IMR-90 (cell line): ENCODE data around the gene FFAR2. TPM values are rescaled to one million over a fixed set of nuclear protein-coding genes. Genes with fewer than 3 reads are reported as not detected.

Experiments
- ATAC-seq: fragments of 200-7000 bp; cut with Tn5 transposase; 2 replicates; pipeline ENCODE4 v1.9.1; 2020; ENCODE audit warnings: low read depth, mild to moderate bottlenecking, moderate library complexity
- BruUV-seq: library from RNA; stranded (reverse); fragments of 400-500 nt; replicated peaks from 2 replicates; lab custom pipeline; 2021; lab: Mats Ljungman, UMichigan
- CTCF ChIA-PET: fragments of 300-600 bp; formaldehyde crosslinking; extraction: SDS; loops from one replicate; lab custom pipeline; 2021; ENCODE audit warnings: antibody characterized with exemption; lab: Yijun Ruan, JAX
- POLR2A ChIA-PET: fragments of 300-600 bp; sonication (Branson Sonifier 250); formaldehyde crosslinking; loops from one replicate; lab custom pipeline; 2022; ENCODE audit warnings: antibody characterized with exemption; ENCODE audit not compliant: unreplicated experiment; lab: Charles Lee
- DNase-seq: peaks from one replicate; pipeline ENCODE4 v3.0.0; 2013
- H2AFZ ChIP-seq: replicated peaks from 2 replicates; pipeline ENCODE3; 2013; ENCODE audit warnings: low read length, mild to moderate bottlenecking; ENCODE audit not compliant: poor library complexity
- H2AK5ac ChIP-seq: 2 replicates; pipeline ENCODE4 v1.6.1; 2013; ENCODE audit warnings: low read depth, low read length, inconsistent platforms
- H2AK9ac ChIP-seq: replicated peaks from 2 replicates; pipeline ENCODE3; 2013; ENCODE audit warnings: mild to moderate bottlenecking, low read depth, low read length, moderate library complexity; ENCODE audit not compliant: poor library complexity
- H2BK120ac ChIP-seq: 2 replicates; pipeline ENCODE4 v1.6.1; 2013; ENCODE audit warnings: low read depth, low read length, inconsistent platforms
- H2BK15ac ChIP-seq: 3 replicates; pipeline ENCODE4 v1.6.1; 2013; ENCODE audit warnings: low read depth, low read length, inconsistent platforms
- H2BK20ac ChIP-seq: 2 replicates; pipeline ENCODE4 v1.6.1; 2013; ENCODE audit warnings: low read depth, mild to moderate bottlenecking, inconsistent platforms, low read length, moderate library complexity
- H2BK5ac ChIP-seq: 2 replicates; pipeline ENCODE4 v1.6.1; 2013; ENCODE audit warnings: mild to moderate bottlenecking, low read depth, low read length, inconsistent platforms; ENCODE audit not compliant: poor library complexity, severe bottlenecking
- H3K14ac ChIP-seq: replicated peaks from 2 replicates; pipeline ENCODE4 v1.6.1; 2013; ENCODE audit warnings: low read depth, low read length, inconsistent platforms
- H3K18ac ChIP-seq: 2 replicates; pipeline ENCODE4 v1.6.1; 2013; ENCODE audit warnings: low read depth, low read length, control low read depth
- H3K23ac ChIP-seq: 2 replicates; pipeline ENCODE4 v1.6.1; 2013; ENCODE audit warnings: low read depth, low read length, inconsistent platforms
- H3K27ac ChIP-seq: 2 replicates; pipeline ENCODE4 v1.5.1; 2013; ENCODE audit warnings: mild to moderate bottlenecking, control low read depth, low read length; ENCODE audit not compliant: insufficient read depth
- H3K27me3 ChIP-seq: 2 replicates; pipeline ENCODE4 v1.6.1; 2013; ENCODE audit warnings: low read length; ENCODE audit not compliant: control insufficient read depth, insufficient read depth
- H3K36me3 ChIP-seq: 2 replicates; pipeline ENCODE4 v1.6.1; 2013; ENCODE audit warnings: low read length, mixed read lengths; ENCODE audit not compliant: control insufficient read depth, insufficient read depth
- H3K4ac ChIP-seq: 2 replicates; pipeline ENCODE4 v1.6.1; 2013; ENCODE audit warnings: low read depth, low read length, inconsistent platforms
- H3K4me1 ChIP-seq: 2 replicates; pipeline ENCODE4 v1.6.1; 2013; ENCODE audit warnings: low read length, mixed read lengths; ENCODE audit not compliant: control insufficient read depth, insufficient read depth
- H3K4me2 ChIP-seq: 2 replicates; pipeline ENCODE4 v1.6.1; 2013; ENCODE audit warnings: low read depth, mild to moderate bottlenecking, control low read depth, low read length, moderate library complexity
- H3K4me3 ChIP-seq: 2 replicates; pipeline ENCODE4 v1.5.1; 2013; ENCODE audit warnings: low read depth, mild to moderate bottlenecking, control low read depth, low read length, moderate library complexity; ENCODE audit not compliant: insufficient read depth
- H3K56ac ChIP-seq: 2 replicates; pipeline ENCODE4 v1.6.1; 2013; ENCODE audit warnings: low read length, inconsistent platforms; ENCODE audit not compliant: insufficient read depth; ENCODE audit errors: extremely low read depth
- H3K79me1 ChIP-seq, 2 experiments: 2 replicates each; pipeline ENCODE4 v1.6.1; 2013; ENCODE audit warnings: low read length in 2 of 2, inconsistent platforms in 1 of 2, low read depth in 1 of 2
- H3K9ac ChIP-seq: 2 replicates; pipeline ENCODE4 v1.6.1; 2013; ENCODE audit warnings: low read depth, low read length, control low read depth
- H3K9me1 ChIP-seq: 2 replicates; pipeline ENCODE4 v1.6.1; 2013; ENCODE audit warnings: low read length, inconsistent platforms; ENCODE audit not compliant: insufficient read depth
- H3K9me3 ChIP-seq: 2 replicates; pipeline ENCODE4 v1.6.1; 2013; ENCODE audit warnings: low read length; ENCODE audit not compliant: control insufficient read depth, insufficient read depth
- H4K20me1 ChIP-seq: 2 replicates; pipeline ENCODE4 v1.6.1; 2013; ENCODE audit warnings: low read length, inconsistent platforms; ENCODE audit not compliant: insufficient read depth
- H4K5ac ChIP-seq: 2 replicates; pipeline ENCODE4 v1.6.1; 2013; ENCODE audit warnings: mild to moderate bottlenecking, low read depth, low read length, control low read depth
- H4K8ac ChIP-seq, 2 experiments: 2 replicates each; pipeline ENCODE4 v1.6.1; 2013; ENCODE audit warnings: low read depth in 2 of 2, low read length in 2 of 2, control low read depth in 1 of 2, inconsistent platforms in 1 of 2
- H4K91ac ChIP-seq: 2 replicates; pipeline ENCODE4 v1.6.1; 2013; ENCODE audit warnings: low read depth, low read length, inconsistent platforms; ENCODE audit not compliant: insufficient read depth
- BHLHE40 ChIP-seq: fragments of 150-350 bp; IDR thresholded peaks from 2 replicates; pipeline ENCODE4 v1.6.1; 2016; ENCODE audit warnings: mild to moderate bottlenecking, low read depth, low read length
- CEBPB ChIP-seq: IDR thresholded peaks from 2 replicates; pipeline ENCODE4 v1.6.1; 2012; ENCODE audit warnings: low read depth, low read length, improper control_type of control experiment
- CTCF ChIP-seq: conservative IDR thresholded peaks from 2 replicates; pipeline ENCODE4 v1.5.1; 2012; ENCODE audit warnings: mild to moderate bottlenecking, low read depth, low read length, improper control_type of control experiment
- FOS ChIP-seq: fragments of 150-350 bp; IDR thresholded peaks from 2 replicates; pipeline ENCODE4 v1.6.1; 2016; ENCODE audit warnings: low read depth, low read length
- MAFK ChIP-seq: IDR thresholded peaks from 2 replicates; pipeline ENCODE4 v1.6.1; 2012; ENCODE audit warnings: low read depth, low read length, improper control_type of control experiment
- MAZ ChIP-seq: IDR thresholded peaks from 2 replicates; pipeline ENCODE4 v1.6.1; 2012; ENCODE audit warnings: low read depth, mild to moderate bottlenecking, low read length, improper control_type of control experiment, moderate library complexity, borderline replicate concordance
- NFE2L2 ChIP-seq: fragments of 150-350 bp; IDR thresholded peaks from 2 replicates; pipeline ENCODE4 v1.6.1; 2016; ENCODE audit warnings: low read depth, mild to moderate bottlenecking, low read length
- POLR2A ChIP-seq: IDR thresholded peaks from 2 replicates; pipeline ENCODE4 v1.6.1; 2012; ENCODE audit warnings: mild to moderate bottlenecking, low read depth, low read length
- RAD21 ChIP-seq: IDR thresholded peaks from 2 replicates; pipeline ENCODE4 v1.6.1; 2012; ENCODE audit warnings: low read length, improper control_type of control experiment
- RFX5 ChIP-seq: IDR thresholded peaks from 2 replicates; pipeline ENCODE4 v1.8.0; 2012; ENCODE audit warnings: low read depth, mild to moderate bottlenecking, low read length, moderate library complexity
- SMC3 ChIP-seq: fragments of 150-350 bp; IDR thresholded peaks from 2 replicates; pipeline ENCODE4 v1.6.1; 2016; ENCODE audit warnings: low read depth, mild to moderate bottlenecking, antibody characterized with exemption, low read length, moderate library complexity
- WGBS, 2 experiments: methylation state at CpG; one replicate each; pipeline versions ENCODE4 v1.1.5 to v1.1.7; 2013; ENCODE audit warnings: missing lambda C conversion rate in 2 of 2; ENCODE audit not compliant: insufficient read length in 1 of 2; ENCODE audit errors: extremely low coverage in 2 of 2; 5-methylcytosine and 5-hydroxymethylcytosine counted together
- dilution Hi-C: fragments of 300-500 bp; cut with HindIII; formaldehyde crosslinking; loops from one replicate; pipeline ENCODE4 v1.14.3; 2018; ENCODE audit warnings: low sequenced_read_pairs; ENCODE audit not compliant: unreplicated experiment
- in situ Hi-C: fragments of 300-500 bp; cut with MboI; formaldehyde crosslinking; loops from 3 replicates; pipeline ENCODE4 v1.14.3; 2019; ENCODE audit warnings: low sequenced_read_pairs, inconsistent platforms, mixed read lengths
- intact Hi-C: fragments of 100-400 bp; cut with micrococcal nuclease; formaldehyde crosslinking; loops from 2 replicates; pipeline ENCODE4 v1.10.0; 2022
- polyA plus RNA-seq, 3 experiments: library from polyadenylated mRNA; depleted of rRNA; stranded (reverse); fragments of >200 nt; gene quantifications; 2 replicates each; pipeline ENCODE4 v1.2.3, GENCODE V29; 2012; ENCODE audit warnings: low replicate concordance in 1 of 3
- total RNA-seq: library from RNA; depleted of rRNA; stranded (reverse); fragments of >200 nt; gene quantifications from 2 replicates; pipeline ENCODE4 v1.2.3, GENCODE V29; 2012
- TF ChIP-seq, protein P1 (sequence below): fragments of 150-350 bp; IDR thresholded peaks from 2 replicates; pipeline ENCODE4 v1.6.1; 2016; ENCODE audit warnings: low read depth, mild to moderate bottlenecking, low read length, moderate library complexity, borderline replicate concordance

Gene FFAR2
- total and polyA plus RNA-seq, 2 of the 4 experiments (the other 2 are of a cell fraction) = not detected

DNA sequence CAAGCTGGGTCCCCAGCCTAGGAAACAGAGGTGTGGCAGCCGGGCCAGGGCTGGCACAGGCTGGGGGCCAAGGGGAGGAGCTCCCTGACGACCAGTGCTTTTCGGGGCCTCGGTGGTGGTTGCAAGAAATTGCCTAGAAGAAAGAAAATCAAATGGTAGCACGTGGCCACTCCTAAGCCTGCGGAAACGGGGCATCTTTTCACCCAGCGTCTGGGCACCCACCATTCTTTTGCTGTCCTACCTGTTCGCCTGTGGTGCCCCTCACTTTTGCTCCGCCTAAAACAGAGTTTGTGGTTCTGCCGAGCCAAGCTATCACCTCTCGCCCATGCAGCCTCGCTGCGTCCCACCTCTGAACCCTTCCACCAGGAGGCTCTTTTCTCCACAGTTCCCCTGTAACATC, 49.3 kb downstream of the FFAR2 start:
- TF ChIP-seq, protein P1, sequence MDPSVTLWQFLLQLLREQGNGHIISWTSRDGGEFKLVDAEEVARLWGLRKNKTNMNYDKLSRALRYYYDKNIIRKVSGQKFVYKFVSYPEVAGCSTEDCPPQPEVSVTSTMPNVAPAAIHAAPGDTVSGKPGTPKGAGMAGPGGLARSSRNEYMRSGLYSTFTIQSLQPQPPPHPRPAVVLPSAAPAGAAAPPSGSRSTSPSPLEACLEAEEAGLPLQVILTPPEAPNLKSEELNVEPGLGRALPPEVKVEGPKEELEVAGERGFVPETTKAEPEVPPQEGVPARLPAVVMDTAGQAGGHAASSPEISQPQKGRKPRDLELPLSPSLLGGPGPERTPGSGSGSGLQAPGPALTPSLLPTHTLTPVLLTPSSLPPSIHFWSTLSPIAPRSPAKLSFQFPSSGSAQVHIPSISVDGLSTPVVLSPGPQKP = no peak
- TF ChIP-seq NFE2L2 (no peak), MAZ (no peak), CEBPB (no peak), CTCF (no peak), BHLHE40 (no peak), SMC3 (no peak), FOS (no peak), RAD21 (no peak), MAFK (no peak), POLR2A (no peak), RFX5 (no peak)
- no peak overlapping the region for H2AK5ac ChIP-seq
- H2AFZ ChIP-seq = peak overlapping the region; percentile 23
- in situ Hi-C loops = no loop called here
- no peak overlapping the region for H3K9ac ChIP-seq
- no peak overlapping the region for H2AK9ac ChIP-seq
- no peak overlapping the region for H3K4ac ChIP-seq
- H2BK5ac ChIP-seq = no peak overlapping the region
- intact Hi-C loops = no loop called here
- DNase-seq (no peak), ATAC-seq (no peak)
- peaks cover 30% of the 10 kb centered on the region for H3K27me3 ChIP-seq
- H2BK15ac ChIP-seq = no peak overlapping the region
- CTCF ChIA-PET = no interaction called here
- no TSS peak for BruUV-seq
- no peaks in the 10 kb centered on the region for H3K9me1 ChIP-seq
- H3K79me1 ChIP-seq = no peaks in the 10 kb centered on the region
- POLR2A ChIA-PET = no interaction called here
- no peak overlapping the region for H4K5ac ChIP-seq
- no peak overlapping the region for H4K8ac ChIP-seq
- no peak overlapping the region for H3K4me2 ChIP-seq
- H3K27ac ChIP-seq = no peak overlapping the region
- dilution Hi-C loops = no loop called here
- no peaks in the 10 kb centered on the region for H3K4me1 ChIP-seq
- no peak overlapping the region for H3K14ac ChIP-seq
- no peak overlapping the region for H3K4me3 ChIP-seq
- H3K56ac ChIP-seq = no peak overlapping the region
- no peak overlapping the region for H2BK120ac ChIP-seq
- no peak overlapping the region for H2BK20ac ChIP-seq
- H3K9me3 ChIP-seq = no peaks in the 10 kb centered on the region
- H3K23ac ChIP-seq = no peak overlapping the region
- WGBS, 2 experiments = 74% methylated on average over 9 of the region's 14 CpGs; no CpG with 5 or more reads in 1 of the 2 experiments
- no peaks in the 10 kb centered on the region for H3K36me3 ChIP-seq
- H4K20me1 ChIP-seq = no peaks in the 10 kb centered on the region
- H3K18ac ChIP-seq = no peak overlapping the region
- H4K91ac ChIP-seq = no peak overlapping the region
